Nucleus accumbens (tissue), 56 donors: Measurements from ENCODE around the gene JAGN1.
A peak's percentile ranks its signal among the peaks of the same experiment; 100 is the strongest.
"Not testable (repeated sequence)": the region's sequence is repeated elsewhere in the genome, so short reads cannot be mapped to it uniquely, and the experiment has no call there.

Experiments
- DNase-seq, 56 donors: peaks; one replicate each; lab custom pipeline; 2025; lab: John Stamatoyannopoulos, UW

Gene JAGN1

GRCh38 chr3:9915254-9916141 lies 25.1 kb downstream of the JAGN1 start:
- DNase-seq: peak in 41 of 56 donors; percentile 18 to 77 (median 41)

GRCh38 chr3:9916346-9916733 lies 25.9 kb downstream of the JAGN1 start:
- no peak for DNase-seq

- peak in 43 of 56 donors; percentile 10 to 69 (median 33) for DNase-seq
Measured at GRCh38 chr3:9916734-9917680, 26.6 kb downstream of the JAGN1 start, which contains the start of gene IL17RC. Gene IL17RC, plus strand, starts transcription at chr3:9917098. Its CDS starts 218 bp downstream, at chr3:9917316.

GRCh38 chr3:9917820-9918219 lies 27.4 kb downstream of the JAGN1 start:
- DNase-seq: no peak

- no peak for DNase-seq
Measured at GRCh38 chr3:9918261-9919038, 28.0 kb downstream of the JAGN1 start.

GRCh38 chr3:9928158-9928557 lies 37.7 kb downstream of the JAGN1 start:
- DNase-seq: no peak

GRCh38 chr3:9930804-9931418 lies 40.5 kb downstream of the JAGN1 start:
- no peak for DNase-seq

- peak in 3 of 56 donors; percentile 64 to 67 (median 66) for DNase-seq
Measured at GRCh38 chr3:9932535-9932842, 42.1 kb downstream of the JAGN1 start.

GRCh38 chr3:9932843-9933560 lies 42.6 kb downstream of the JAGN1 start:
- peak in 49 of 56 donors; percentile 38 to 82 (median 61) for DNase-seq

GRCh38 chr3:9933561-9934234 lies 43.3 kb downstream of the JAGN1 start, which contains the start of gene CRELD1:
Gene CRELD1, plus strand, starts transcription at chr3:9933834. Its CDS starts 605 bp downstream, at chr3:9934439.
- peak; percentile 57 to 99 (median 95) for DNase-seq

- DNase-seq: peak in 11 of 56 donors; percentile 23 to 59 (median 35)
Measured at GRCh38 chr3:9934235-9934621, 43.8 kb downstream of the JAGN1 start.

GRCh38 chr3:9934993-9935392 lies 44.6 kb downstream of the JAGN1 start:
- DNase-seq: no peak

- no peak for DNase-seq
Measured at GRCh38 chr3:9935966-9936510, 45.6 kb downstream of the JAGN1 start.

- DNase-seq: no peak
Measured at GRCh38 chr3:9937486-9938238, 47.3 kb downstream of the JAGN1 start.

- DNase-seq: no peak
Measured at GRCh38 chr3:9938966-9939365, 48.6 kb downstream of the JAGN1 start.

GRCh38 chr3:9939906-9940305 lies 49.5 kb downstream of the JAGN1 start:
- DNase-seq: not testable (repeated sequence)

- DNase-seq: no peak
Measured at GRCh38 chr3:9940746-9941145, 50.3 kb downstream of the JAGN1 start.

GRCh38 chr3:9942164-9942563 lies 51.8 kb downstream of the JAGN1 start:
- DNase-seq: no peak
